Measurements from ENCODE around the gene PCDHB13.
A peak's percentile ranks its signal among the peaks of the same experiment; 100 is the strongest.
"Not testable (repeated sequence)": the region's sequence is repeated elsewhere in the genome, so short reads cannot be mapped to it uniquely, and the experiment has no call there.

Gene PCDHB13

DNA sequence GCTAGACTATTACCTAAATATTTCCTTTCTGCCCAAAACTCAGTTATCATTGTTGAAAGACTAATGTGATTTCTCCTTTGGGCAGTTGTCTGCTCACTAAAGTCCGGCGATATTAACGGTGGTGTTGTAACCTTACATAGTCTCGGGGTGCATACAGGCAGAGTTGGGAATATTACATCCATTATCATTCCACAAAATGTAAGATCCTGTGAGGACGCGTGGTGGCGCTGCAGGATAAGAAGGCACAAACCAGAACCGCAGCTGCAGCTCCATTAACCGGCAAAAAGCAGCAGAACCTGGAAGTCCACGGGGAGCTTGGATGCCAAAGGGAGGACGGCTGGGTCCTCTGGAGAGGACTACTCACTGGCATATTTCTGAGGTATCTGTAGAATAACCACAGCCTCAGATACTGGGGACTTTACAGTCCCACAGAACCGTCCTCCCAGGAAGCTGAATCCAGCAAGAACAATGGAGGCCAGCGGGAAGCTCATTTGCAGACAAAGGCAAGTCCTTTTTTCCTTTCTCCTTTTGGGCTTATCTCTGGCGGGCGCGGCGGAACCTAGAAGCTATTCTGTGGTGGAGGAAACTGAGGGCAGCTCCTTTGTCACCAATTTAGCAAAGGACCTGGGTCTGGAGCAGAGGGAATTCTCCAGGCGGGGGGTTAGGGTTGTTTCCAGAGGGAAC, at the start of gene PCDHB13:
Gene PCDHB13 (plus strand): TSS at position 264 of the 684 bp plus-strand sequence. CDS start 205 bp downstream, at position 469.
- peak in 1 of 2 experiments; percentile 18 for DNase-seq

DNA sequence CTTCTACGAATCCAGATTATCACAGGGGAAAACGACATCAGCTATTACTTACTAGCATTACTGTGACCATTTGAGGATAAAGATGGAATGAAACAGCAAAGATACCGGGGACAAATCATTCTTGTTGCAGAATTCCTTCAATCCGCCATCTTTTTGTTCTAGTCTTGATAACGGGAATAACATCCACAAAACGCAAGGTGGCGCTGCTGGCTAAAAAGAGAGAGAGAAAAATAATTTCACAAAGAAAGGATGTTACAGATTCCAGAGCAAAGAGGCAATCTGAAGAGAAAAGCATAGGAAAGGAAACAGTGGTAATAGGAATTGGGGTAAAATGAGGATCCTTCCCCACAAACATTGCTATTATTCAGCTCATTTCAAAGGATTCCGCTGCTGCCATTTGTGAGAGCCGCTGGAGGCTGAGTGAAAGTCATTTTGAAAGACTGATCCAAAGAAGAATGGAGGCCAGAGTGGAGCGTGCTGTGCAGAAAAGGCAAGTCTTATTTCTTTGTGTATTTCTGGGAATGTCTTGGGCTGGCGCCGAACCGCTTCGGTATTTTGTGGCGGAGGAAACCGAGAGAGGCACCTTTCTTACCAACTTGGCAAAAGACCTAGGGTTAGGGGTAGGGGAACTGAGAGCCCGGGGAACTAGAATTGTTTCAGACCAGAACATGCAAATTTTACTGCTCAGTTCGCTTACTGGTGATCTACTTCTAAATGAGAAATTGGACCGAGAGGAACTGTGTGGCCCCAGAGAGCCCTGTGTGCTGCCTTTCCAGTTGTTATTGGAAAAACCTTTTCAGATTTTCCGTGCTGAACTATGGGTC, 41.1 kb upstream of the PCDHB13 start, which contains the start of gene PCDHB7:
Gene PCDHB7 (plus strand): TSS at position 264 of the 824 bp plus-strand sequence. CDS start 192 bp downstream, at position 456.
- DNase-seq: peak; percentile 5 to 19

DNA sequence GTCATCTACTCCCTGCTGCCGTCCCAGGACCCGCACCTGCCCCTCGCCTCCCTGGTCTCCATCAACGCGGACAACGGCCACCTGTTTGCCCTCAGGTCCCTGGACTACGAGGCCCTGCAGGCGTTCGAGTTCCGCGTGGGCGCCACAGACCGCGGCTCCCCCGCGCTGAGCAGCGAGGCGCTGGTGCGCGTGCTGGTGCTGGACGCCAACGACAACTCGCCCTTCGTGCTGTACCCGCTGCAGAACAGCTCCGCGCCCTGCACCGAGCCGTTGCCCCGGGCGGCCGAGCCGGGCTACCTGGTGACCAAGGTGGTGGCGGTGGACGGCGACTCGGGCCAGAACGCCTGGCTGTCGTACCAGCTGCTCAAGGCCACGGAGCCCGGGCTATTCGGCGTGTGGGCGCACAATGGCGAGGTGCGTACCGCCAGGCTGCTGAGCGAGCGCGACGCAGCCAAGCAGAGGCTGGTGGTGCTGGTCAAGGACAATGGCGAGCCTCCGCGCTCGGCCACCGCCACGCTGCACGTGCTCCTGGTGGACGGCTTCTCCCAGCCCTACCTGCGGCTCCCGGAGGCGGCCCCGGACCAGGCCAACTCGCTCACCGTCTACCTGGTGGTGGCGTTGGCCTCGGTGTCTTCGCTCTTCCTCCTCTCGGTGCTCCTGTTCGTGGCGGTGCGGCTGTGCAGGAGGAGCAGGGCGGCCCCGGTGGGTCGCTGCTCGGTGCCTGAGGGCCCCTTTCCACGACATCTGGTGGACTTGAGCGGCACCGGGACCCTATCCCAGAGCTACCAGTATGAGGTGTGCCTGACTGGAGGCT, 39.2 kb upstream of the PCDHB13 start:
- DNase-seq: not testable (repeated sequence)

DNA sequence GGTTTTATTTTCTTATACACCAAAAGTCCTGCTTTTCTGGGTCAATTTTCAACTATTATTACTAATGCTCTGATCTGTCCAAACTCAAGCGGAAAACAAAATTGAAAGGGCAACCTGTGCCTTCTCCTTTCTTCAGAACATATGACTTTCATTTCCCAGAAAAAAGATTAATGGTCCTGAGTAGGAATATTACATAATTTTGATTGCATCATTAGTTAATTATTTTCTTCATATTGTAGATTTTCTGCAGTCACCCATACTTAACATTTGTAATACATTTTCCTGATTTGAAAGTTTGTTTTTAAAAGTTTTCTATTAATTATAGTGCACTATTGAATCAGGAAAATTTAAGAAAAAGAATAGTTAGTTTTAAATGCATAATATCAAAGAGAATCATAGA, 37.8 kb upstream of the PCDHB13 start:
- DNase-seq: no peak

DNA sequence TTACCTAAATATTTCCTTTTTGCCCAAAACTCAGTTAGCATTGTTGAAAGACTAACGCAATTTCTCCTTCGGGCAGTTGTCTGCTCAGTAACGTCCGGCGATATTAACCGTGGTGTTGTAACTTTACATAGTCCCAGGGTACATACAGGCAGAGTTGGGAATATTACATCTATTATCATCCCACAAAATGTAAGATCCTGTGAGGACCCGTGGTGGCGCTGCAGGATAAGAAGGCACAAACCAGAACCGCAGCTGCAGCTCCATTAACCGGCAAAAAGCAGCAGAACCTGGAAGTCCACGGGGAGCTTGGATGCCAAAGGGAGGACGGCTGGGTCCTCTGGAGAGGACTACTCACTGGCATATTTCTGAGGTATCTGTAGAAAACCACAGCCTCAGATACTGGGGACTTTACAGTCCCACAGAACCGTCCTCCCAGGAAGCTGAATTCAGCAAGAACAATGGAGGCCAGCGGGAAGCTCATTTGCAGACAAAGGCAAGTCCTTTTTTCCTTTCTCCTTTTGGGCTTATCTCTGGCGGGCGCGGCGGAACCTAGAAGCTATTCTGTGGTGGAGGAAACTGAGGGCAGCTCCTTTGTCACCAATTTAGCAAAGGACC, 36.0 kb upstream of the PCDHB13 start, which contains the start of gene PCDHB8:
Gene PCDHB8 (plus strand): TSS at position 214 of the 615 bp plus-strand sequence. CDS start 245 bp downstream, at position 459.
- DNase-seq: peak in 1 of 2 experiments; percentile 4

DNA sequence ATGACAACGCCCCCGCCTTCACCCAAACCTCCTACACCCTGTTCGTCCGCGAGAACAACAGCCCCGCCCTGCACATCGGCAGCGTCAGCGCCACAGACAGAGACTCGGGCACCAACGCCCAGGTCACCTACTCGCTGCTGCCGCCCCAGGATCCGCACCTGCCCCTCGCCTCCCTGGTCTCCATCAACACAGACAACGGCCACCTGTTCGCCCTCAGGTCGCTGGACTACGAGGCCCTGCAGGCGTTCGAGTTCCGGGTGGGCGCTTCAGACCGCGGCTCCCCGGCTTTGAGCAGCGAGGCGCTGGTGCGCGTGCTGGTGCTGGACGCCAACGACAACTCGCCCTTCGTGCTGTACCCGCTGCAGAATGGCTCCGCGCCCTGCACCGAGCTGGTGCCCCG, 34.3 kb upstream of the PCDHB13 start:
- not testable (repeated sequence) for DNase-seq

DNA sequence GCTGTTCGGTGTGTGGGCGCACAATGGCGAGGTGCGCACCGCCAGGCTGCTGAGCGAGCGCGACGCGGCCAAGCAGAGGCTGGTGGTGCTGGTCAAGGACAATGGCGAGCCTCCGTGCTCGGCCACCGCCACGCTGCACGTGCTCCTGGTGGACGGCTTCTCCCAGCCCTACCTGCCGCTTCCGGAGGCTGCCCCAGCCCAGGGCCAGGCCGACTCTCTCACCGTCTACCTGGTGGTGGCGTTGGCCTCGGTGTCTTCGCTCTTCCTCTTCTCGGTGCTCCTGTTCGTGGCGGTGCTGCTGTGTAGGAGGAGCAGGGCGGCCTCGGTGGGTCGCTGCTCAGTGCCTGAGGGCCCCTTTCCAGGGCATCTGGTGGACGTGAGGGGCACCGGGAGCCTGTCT, 33.8 kb upstream of the PCDHB13 start:
- DNase-seq: not testable (repeated sequence)

DNA sequence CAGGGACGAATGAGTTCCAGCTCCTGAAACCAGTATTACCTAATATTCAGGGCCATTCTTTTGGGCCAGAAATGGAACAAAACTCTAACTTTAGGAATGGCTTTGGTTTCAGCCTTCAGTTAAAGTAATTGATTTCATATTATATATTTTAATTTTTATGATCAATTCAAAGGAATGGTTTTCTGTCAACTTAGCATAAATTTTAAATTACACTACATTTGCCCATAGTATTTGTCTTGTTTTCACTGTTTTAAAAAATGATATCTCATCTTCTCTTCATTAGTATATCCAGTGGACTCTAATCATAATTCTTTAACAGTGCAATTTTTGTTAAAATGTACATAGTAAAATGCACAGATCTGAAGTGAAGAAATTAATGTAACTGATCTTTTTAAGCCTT, 33.4 kb upstream of the PCDHB13 start:
- DNase-seq: no peak

DNA sequence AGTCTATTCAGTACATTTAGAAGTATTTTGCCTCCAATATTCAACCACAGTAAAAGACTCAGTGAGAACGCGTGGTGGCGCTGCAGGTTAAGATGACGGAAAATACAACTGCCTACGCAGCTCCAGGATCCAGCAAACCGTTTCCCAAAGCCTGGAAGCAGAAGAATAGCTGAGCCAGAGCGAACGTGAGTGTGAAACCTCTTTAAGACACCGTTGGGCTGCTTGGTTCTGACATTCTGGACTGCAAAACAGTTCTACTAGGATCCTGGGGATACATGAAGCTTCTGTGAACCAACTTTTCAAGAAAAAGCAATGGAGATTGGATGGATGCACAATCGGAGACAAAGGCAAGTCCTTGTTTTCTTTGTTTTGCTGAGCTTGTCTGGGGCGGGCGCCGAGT, 31.5 kb upstream of the PCDHB13 start, which contains the start of gene PCDHB16:
Gene PCDHB16 (plus strand): TSS at position 140 of the 400 bp plus-strand sequence. CDS start 173 bp downstream, at position 313.
- peak in 1 of 2 experiments; percentile 23 for DNase-seq

DNA sequence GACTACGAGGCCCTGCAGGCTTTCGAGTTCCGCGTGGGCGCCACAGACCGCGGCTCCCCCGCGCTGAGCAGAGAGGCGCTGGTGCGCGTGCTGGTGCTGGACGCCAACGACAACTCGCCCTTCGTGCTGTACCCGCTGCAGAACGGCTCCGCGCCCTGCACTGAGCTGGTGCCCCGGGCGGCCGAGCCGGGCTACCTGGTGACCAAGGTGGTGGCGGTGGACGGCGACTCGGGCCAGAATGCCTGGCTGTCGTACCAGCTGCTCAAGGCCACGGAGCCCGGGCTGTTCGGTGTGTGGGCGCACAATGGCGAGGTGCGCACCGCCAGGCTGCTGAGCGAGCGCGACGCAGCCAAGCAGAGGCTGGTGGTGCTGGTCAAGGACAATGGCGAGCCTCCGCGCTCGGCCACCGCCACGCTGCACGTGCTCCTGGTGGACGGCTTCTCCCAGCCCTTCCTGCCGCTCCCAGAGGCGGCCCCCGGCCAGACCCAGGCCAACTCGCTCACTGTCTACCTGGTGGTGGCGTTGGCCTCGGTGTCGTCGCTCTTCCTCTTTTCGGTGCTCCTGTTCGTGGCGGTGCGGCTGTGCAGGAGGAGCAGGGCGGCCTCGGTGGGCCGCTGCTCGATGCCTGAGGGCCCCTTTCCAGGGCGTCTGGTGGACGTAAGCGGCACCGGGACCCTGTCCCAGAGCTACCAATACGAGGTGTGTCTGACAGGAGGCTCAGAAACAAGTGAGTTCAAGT, 29.4 kb upstream of the PCDHB13 start:
- not testable (repeated sequence) for DNase-seq

DNA sequence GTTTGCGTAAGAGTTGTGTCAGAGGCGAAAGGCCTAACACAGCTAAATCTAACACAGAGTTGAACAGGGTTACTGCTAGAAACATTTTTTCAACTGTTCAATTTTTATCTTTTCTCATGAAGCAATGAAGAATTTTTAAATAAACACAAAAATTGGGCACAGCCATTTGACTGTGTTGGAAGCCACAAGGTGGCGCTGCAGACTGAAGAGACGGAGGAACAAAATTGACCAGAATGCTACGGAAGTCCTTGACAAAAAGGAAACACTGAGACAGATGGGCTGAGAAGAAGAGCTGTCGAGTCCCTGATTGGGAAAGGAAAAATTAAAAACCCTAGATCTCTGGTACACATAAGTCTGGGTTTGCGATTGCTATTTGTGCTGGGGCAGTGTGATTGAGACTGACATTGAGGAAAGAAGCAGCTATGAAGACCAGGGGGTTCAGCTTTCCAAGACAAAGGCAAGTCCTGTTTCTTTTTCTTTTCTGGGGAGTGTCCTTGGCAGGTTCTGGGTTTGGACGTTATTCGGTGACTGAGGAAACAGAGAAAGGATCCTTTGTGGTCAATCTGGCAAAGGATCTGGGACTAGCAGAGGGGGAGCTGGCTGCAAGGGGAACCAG, 26.7 kb upstream of the PCDHB13 start, which contains the start of gene PCDHB9:
Gene PCDHB9 (plus strand): TSS at position 265 of the 616 bp plus-strand sequence. CDS start 158 bp downstream, at position 423.
- peak; percentile 71 to 81 for DNase-seq

DNA sequence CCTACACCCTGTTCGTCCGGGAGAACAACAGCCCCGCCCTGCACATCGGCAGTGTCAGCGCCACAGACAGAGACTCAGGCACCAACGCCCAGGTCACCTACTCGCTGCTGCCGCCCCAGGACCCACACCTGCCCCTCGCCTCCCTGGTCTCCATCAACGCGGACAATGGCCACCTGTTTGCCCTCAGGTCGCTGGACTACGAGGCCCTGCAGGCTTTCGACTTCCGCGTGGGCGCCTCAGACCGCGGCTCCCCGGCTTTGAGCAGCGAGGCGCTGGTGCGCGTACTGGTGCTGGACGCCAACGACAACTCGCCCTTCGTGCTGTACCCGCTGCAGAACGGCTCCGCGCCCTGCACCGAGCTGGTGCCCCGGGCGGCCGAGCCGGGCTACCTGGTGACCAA, 25.0 kb upstream of the PCDHB13 start:
- DNase-seq: not testable (repeated sequence)

DNA sequence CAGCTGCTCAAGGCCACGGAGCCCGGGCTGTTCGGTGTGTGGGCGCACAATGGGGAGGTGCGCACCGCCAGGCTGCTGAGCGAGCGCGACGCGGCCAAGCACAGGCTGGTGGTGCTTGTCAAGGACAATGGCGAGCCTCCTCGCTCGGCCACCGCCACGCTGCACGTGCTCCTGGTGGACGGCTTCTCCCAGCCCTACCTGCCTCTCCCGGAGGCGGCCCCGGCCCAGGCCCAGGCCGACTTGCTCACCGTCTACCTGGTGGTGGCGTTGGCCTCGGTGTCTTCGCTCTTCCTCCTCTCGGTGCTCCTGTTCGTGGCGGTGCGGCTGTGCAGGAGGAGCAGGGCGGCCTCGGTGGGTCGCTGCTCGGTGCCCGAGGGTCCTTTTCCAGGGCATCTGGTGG, 24.6 kb upstream of the PCDHB13 start:
- not testable (repeated sequence) for DNase-seq

DNA sequence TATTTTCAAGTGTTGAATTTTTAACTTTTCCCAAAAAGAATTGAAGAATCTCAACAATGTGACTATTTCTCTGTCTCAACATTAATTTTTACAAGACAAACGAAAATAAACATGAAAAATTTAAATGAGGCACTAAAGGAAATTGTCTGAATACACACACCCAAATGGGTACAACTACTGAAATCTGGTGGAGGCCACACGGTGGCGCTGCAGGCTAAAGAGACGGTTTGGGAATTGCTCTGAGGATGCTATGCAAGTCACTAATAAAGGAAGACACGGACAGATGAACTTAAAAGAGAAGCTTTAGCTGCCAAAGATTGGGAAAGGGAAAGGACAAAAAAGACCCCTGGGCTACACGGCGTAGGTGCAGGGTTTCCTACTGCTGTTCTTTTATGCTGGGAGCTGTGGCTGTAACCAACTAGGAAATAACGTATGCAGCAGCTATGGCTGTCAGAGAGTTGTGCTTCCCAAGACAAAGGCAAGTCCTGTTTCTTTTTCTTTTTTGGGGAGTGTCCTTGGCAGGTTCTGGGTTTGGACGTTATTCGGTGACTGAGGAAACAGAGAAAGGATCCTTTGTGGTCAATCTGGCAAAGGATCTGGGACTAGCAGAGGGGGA, 21.5 kb upstream of the PCDHB13 start, which contains the start of gene PCDHB10:
Gene PCDHB10 (plus strand): TSS at position 244 of the 616 bp plus-strand sequence. CDS start 200 bp downstream, at position 444.
- DNase-seq: peak; percentile 19 to 69

DNA sequence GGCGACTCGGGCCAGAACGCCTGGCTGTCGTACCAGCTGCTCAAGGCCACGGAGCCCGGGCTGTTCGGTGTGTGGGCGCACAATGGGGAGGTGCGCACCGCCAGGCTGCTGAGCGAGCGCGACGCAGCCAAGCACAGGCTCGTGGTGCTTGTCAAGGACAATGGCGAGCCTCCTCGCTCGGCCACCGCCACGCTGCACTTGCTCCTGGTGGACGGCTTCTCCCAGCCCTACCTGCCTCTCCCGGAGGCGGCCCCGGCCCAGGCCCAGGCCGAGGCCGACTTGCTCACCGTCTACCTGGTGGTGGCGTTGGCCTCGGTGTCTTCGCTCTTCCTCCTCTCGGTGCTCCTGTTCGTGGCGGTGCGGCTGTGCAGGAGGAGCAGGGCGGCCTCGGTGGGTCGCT, 19.4 kb upstream of the PCDHB13 start:
- DNase-seq: not testable (repeated sequence)

DNA sequence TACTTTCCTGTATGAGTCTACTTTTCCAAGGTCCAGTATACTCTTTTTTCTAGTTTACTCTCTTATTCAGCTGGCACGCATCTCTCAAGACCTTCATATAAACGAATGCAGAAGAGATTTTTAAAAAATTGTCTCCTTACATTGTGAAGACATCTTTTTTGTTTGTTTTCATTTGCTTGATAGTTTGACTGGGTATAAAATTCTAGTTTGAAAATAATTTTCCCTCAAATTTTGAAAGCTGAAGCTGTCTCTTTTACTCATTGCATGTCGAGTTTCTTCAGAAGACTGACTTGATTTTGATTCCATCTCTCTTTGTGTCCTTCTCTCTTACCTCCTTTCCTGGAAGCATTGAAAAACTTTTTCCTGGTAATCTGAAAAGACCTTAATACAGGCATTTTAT, 17.4 kb upstream of the PCDHB13 start:
- DNase-seq: no peak

DNA sequence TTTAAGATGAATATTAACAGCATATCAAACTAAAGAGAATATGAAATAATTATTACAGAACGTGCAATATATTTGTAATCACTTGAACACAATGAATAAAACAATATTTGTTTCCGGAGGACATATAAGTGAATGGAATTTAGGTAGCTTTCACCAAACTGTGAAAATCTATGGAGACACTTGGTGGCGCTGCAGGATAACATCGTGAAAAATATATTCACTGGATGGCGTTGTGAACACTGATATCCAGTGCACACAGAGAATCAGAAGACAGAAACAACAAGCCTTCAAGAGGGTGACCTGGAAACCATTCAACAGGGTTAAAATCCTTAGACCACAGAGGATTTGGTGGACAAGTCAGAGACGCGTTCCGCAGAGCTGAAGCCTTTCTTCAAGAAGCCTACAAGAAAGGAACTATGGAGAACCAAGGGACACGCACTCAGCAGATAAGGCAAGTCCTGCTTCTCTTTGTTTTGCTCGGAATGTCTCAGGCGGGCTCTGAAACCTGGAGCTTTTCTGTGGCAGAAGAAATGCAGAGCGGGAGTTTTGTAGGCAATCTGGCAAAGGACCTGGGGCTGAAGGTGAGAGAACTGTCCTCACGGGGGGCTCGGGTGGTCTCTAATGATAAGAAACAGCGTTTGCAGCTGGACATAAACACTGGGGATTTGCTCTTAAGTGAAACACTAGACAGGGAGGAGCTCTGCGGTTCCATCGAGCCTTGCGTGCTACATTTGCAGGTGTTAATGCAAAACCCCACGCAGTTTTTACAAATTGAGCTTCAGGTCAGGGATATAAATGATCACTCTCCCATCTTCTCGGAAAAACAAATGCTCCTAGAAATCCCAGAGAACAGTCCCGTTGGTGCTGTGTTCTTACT, 14.1 kb upstream of the PCDHB13 start, which contains the start of gene PCDHB11:
Gene PCDHB11 (plus strand): TSS at position 269 of the 877 bp plus-strand sequence. CDS start 148 bp downstream, at position 417.
- peak in 1 of 2 experiments; percentile 38 for DNase-seq

DNA sequence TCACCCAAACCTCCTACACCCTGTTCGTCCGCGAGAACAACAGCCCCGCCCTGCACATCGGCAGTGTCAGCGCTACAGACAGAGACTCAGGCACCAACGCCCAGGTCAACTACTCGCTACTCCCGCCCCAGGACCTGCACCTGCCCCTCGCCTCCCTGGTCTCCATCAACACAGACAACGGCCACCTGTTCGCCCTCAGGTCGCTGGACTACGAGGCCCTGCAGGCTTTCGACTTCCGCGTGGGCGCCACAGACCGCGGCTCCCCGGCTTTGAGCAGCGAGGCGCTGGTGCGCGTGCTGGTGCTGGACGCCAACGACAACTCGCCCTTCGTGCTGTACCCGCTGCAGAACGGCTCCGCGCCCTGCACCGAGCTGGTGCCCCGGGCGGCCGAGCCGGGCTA, 12.6 kb upstream of the PCDHB13 start:
- not testable (repeated sequence) for DNase-seq

DNA sequence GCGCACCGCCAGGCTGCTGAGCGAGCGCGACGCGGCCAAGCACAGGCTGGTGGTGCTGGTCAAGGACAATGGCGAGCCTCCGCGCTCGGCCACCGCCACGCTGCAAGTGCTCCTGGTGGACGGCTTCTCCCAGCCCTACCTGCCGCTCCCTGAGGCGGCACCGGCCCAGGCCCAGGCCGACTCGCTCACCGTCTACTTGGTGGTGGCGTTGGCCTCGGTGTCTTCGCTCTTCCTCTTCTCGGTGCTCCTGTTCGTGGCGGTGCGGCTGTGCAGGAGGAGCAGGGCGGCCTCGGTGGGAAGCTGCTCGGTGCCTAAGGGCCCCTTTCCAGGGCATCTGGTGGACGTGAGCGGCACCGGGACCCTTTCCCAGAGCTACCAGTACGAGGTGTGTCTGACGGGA, 12.1 kb upstream of the PCDHB13 start:
- DNase-seq: not testable (repeated sequence)

Data from NCI-H524 (cell line).